Activated CD8-positive, alpha-beta T cell treated with anti-CD3 and anti-CD28 coated beads for 36 hours (primary cell): Measurements from ENCODE around the gene COPS9. TPM values are rescaled to one million over a fixed set of nuclear protein-coding genes. Genes with fewer than 3 reads are reported as not detected.

Experiments
- ATAC-seq: fragments of 200-7000 bp; cut with Tn5 transposase; one replicate; pipeline ENCODE4 v1.10.0; 2021; ENCODE audit warnings: mild to moderate bottlenecking, moderate library complexity
- CTCF ChIA-PET: fragments of 350-600 bp; sonication (Branson Sonifier 250); formaldehyde crosslinking; loops from one replicate; lab custom pipeline; 2021; ENCODE audit warnings: antibody characterized with exemption; lab: Charles Lee
- POLR2A ChIA-PET: fragments of 350-600 bp; sonication (Branson Sonifier 250); formaldehyde crosslinking; loops from one replicate; lab custom pipeline; 2021; ENCODE audit warnings: antibody characterized with exemption; lab: Charles Lee
- DNase-seq: peaks from one replicate; pipeline ENCODE4 v3.0.0-alpha.2; 2020
- H3K27ac Mint-ChIP-seq: one replicate; pipeline ENCODE4 v1.8.0; 2021; ENCODE audit warnings: mild to moderate bottlenecking, mixed read lengths
- H3K27me3 Mint-ChIP-seq: one replicate; pipeline ENCODE4 v1.8.0; 2021; ENCODE audit warnings: mixed read lengths
- H3K36me3 Mint-ChIP-seq: one replicate; pipeline ENCODE4 v1.8.0; 2021; ENCODE audit warnings: low read depth, mixed read lengths
- H3K4me1 Mint-ChIP-seq: one replicate; pipeline ENCODE4 v1.8.0; 2021; ENCODE audit warnings: low read depth, mixed read lengths
- H3K4me3 Mint-ChIP-seq: one replicate; pipeline ENCODE4 v1.8.0; 2021; ENCODE audit warnings: mild to moderate bottlenecking, moderate library complexity, mixed read lengths
- H3K9me3 Mint-ChIP-seq: one replicate; pipeline ENCODE4 v1.8.0; 2021; ENCODE audit warnings: mixed read lengths
- CTCF ChIP-seq: fragments of 200-600 bp; IDR thresholded peaks from one replicate; pipeline ENCODE4 v1.8.0; 2022; ENCODE audit warnings: antibody characterized with exemption, mild to moderate bottlenecking
- intact Hi-C: fragments of 100-400 bp; cut with micrococcal nuclease; formaldehyde crosslinking; loops from one replicate; pipeline ENCODE4 v1.10.0; 2022
- total RNA-seq, 2 experiments: library from RNA; stranded (reverse); gene quantifications; one replicate each; pipeline ENCODE4 v1.2.3, GENCODE V29; 2021

COPS9 gene
- total RNA-seq, 2 experiments from 2014 or later: 107 to 120 TPM

- Mint-ChIP-seq H3K9me3 (no peaks in the 10 kb centered on the region), H3K36me3 (peaks cover 24% of the 10 kb centered on the region), H3K4me1 (peaks cover 10% of the 10 kb centered on the region), H3K27me3 (no peaks in the 10 kb centered on the region), H3K4me3 (no peak overlapping the region), H3K27ac (no peak overlapping the region)
- ChIA-PET POLR2A (no interaction called here), CTCF (interaction anchor here (0.8 kb wide), 1 partner anchor 20 kb away, joined by 3 read pairs; no protein-coding TSS in a partner anchor)
- ATAC-seq (no peak), DNase-seq (no peak)
- intact Hi-C loops: no loop called here
- TF ChIP-seq CTCF: no peak
Observed at GRCh38 chr2:240123821-240124650, 12.1 kb downstream of the COPS9 start.

- H3K4me3 Mint-ChIP-seq: no peak overlapping the region
Observed at GRCh38 chr2:240121675-240122074, 14.4 kb downstream of the COPS9 start.

GRCh38 chr2:240121190-240121589 is 14.9 kb downstream of the COPS9 start:
- Mint-ChIP-seq H3K27me3 (peaks cover 2% of the 10 kb centered on the region), H3K9me3 (no peaks in the 10 kb centered on the region), H3K4me1 (peaks cover 10% of the 10 kb centered on the region), H3K27ac (no peak overlapping the region), H3K4me3 (no peak overlapping the region), H3K36me3 (peaks cover under 1% of the 10 kb centered on the region)
- intact Hi-C loops: no loop called here
- DNase-seq (no peak), ATAC-seq (peak; percentile 64)
- TF ChIP-seq CTCF: no peak
- ChIA-PET CTCF (no interaction called here), POLR2A (no interaction called here)

More at GRCh38 chr2:240121675-240122074, 14.4 kb downstream of the COPS9 start:
- DNase-seq (no peak), ATAC-seq (no peak)
- no peak overlapping the region for H3K27ac Mint-ChIP-seq
- no peaks in the 10 kb centered on the region for H3K9me3 Mint-ChIP-seq
- intact Hi-C loops: no loop called here
- TF ChIP-seq CTCF: no peak
- POLR2A ChIA-PET: no interaction called here
- H3K27me3 Mint-ChIP-seq: peaks cover 2% of the 10 kb centered on the region
- peaks cover 10% of the 10 kb centered on the region for H3K4me1 Mint-ChIP-seq
- CTCF ChIA-PET: no interaction called here
- peaks cover 6% of the 10 kb centered on the region for H3K36me3 Mint-ChIP-seq

- POLR2A ChIA-PET: no interaction called here
- no peak for TF ChIP-seq CTCF
- intact Hi-C loops: no loop called here
- Mint-ChIP-seq H3K4me1 (no peaks in the 10 kb centered on the region), H3K27ac (no peak overlapping the region), H3K4me3 (no peak overlapping the region), H3K9me3 (no peaks in the 10 kb centered on the region), H3K27me3 (peaks cover 20% of the 10 kb centered on the region), H3K36me3 (no peaks in the 10 kb centered on the region)
- ATAC-seq (no peak), DNase-seq (no peak)
- CTCF ChIA-PET: no interaction called here
Observed at GRCh38 chr2:240114233-240114632, 21.9 kb downstream of the COPS9 start.
